GM12874 (cell line): Measurements from ENCODE around the gene ANO5.

Experiments used
- TF ChIP-seq, protein P1 (sequence below): IDR thresholded peaks from 2 replicates; pipeline ENCODE4 v1.5.1; 2011; ENCODE audit warnings: low read depth, mild to moderate bottlenecking, control low read depth, low read length, moderate library complexity; ENCODE audit not compliant: insufficient read depth

ANO5 gene

DNA sequence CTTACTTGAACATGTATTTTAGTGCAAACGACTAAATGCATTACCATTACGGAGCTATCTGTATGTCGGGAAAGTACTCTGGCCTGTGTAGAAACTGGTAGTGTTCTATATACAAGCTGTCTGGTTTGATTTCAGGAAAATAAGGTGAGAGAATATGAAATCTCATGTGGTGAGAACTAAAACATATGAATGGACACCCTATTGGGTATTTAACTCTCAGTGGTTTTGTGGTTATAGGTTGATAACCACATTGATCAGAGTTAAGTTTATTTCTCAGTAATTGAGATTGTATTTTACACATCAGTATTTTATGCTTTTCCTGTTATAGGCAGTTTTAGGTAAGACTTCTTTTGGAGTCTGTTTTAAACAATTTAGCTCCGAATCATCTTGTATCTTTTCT lies 10.4 kb downstream of the ANO5 start:
- TF ChIP-seq, protein P1, sequence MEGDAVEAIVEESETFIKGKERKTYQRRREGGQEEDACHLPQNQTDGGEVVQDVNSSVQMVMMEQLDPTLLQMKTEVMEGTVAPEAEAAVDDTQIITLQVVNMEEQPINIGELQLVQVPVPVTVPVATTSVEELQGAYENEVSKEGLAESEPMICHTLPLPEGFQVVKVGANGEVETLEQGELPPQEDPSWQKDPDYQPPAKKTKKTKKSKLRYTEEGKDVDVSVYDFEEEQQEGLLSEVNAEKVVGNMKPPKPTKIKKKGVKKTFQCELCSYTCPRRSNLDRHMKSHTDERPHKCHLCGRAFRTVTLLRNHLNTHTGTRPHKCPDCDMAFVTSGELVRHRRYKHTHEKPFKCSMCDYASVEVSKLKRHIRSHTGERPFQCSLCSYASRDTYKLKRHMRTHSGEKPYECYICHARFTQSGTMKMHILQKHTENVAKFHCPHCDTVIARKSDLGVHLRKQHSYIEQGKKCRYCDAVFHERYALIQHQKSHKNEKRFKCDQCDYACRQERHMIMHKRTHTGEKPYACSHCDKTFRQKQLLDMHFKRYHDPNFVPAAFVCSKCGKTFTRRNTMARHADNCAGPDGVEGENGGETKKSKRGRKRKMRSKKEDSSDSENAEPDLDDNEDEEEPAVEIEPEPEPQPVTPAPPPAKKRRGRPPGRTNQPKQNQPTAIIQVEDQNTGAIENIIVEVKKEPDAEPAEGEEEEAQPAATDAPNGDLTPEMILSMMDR = no peak

DNA sequence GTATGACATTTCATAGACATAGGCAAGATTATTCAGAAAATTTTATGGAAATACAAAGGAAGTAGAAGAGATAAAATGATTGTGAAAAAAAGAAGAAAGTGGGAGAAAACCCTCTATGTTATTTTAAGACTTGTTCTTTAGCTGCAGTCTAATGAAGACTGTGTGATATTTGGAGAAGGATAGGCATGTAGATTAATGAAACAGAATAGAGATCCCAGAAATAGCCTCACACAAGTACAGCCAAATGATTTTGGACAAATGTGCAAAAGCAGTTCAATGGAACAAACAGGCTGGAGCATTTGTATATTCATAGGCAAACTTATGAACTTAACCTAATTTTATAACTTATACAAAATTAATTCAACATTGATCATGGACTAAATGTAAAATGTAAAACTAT lies 14.3 kb downstream of the ANO5 start:
- TF ChIP-seq, protein P1 = no peak

DNA sequence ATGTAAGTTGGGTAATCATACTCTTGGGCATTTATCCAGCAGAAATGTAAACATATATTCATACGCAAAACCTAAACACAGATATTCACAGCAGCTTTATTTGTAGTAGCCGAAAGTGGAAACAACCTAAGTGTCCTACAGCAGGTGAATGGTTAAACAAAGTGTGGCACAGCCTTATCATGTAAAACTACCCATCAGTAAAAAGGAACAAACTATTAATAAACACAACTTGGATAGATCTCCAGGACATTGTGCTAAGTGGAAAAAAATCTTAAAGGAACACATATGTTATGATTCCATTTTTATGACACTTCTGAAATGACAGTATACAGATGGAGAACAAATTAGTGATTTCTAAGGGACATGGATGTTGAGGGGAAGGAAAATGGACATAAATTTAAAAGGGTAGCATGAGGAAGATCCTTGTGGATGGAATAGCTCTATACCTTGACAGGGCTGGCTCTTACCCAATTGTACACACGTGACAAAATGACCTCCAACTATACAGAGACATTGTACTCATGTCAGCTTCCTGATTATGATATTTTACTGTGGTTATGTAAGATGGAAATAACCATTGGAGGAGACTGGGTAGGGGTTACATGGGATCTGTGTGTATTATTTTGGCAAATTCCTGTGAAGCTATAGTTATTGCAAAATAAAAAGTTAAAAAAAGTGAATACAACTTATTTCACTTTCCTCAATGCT lies 15.4 kb downstream of the ANO5 start:
- TF ChIP-seq, protein P1 = no peak

DNA sequence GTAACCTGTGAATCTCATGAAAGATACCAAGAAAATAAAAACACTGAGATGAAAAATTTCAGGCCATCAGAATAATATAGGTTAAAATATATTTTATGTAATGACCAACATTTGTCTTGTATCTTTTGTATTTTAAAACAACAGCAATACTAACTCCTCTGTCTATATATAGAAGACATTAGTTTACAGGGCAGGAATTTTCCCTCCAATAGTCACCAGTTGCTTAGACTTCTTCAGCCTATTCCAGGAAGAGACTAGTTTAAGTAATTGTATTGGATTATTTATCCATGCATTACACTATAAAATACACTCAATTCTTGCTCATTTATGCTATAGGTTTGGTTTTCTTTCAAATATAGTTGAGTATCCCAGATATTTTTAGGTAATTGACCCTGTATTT lies 24.1 kb downstream of the ANO5 start:
- TF ChIP-seq, protein P1 = no peak

DNA sequence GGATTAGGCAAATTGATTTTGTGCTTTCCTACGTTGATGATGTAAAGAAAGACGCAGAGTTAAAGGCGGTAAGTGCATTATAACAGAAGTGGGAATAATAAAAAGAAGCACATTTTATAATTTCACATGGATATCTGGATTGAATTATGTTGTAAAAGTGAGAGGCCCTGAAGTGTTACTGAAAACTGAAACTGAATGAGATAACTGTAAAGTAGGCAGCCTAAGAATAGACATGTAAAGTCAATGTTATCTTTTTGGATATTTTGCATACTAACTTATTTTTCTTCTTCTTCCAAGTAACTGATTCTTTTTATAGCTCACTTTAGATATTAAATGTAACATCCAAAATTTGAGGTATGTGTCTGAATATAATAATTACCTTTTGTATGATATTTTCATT lies 28.3 kb downstream of the ANO5 start:
- TF ChIP-seq, protein P1 = no peak

DNA sequence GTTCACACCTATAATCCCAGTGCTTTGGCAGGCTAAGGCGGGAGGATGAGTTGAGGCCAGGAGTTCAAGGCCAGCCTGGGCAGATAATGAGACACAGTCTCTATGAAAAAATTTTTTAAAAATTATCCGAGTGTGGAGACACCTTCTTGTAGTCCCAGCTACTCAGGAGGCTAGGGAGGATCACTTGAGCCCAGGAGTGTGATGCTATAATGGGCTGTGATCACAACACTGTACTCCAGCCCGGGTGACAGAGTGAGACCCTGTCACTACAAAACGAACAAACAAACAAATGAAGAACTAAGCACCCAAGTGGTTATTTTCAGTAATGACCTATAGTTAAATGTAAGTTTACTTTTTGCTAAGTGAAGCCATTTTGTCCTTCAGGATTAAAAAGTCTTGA lies 32.3 kb downstream of the ANO5 start:
- TF ChIP-seq, protein P1 = no peak

DNA sequence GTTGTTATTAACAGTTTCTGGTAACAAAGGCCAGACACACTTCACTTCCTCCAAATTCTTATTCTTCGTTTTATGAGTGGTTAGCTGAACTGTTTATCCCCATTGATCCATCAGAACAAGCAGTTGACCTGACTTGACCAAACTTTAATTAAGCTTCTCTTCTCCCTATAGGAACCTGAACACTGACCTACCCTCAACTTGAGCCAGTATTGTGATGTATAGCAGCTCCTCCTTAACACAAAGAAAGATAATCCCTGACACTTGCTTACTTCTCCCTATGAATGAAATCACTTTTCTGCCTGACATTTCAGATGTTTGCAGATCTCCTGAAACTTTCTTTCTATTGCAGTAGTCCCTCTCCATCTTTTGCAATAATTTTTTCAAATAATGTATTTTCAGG lies 41.9 kb downstream of the ANO5 start:
- TF ChIP-seq, protein P1 = no peak
